Upper lobe of left lung (tissue), 6 donors: ENCODE data around the gene CNNM3. TPM values are rescaled to one million over a fixed set of nuclear protein-coding genes. Genes with fewer than 3 reads are reported as not detected.

ENCODE experiments used
- ATAC-seq, 2 donors: fragments of 200-7000 bp; cut with Tn5 transposase; one replicate each; pipeline ENCODE4 v1.9.1; 2022; ENCODE audit warnings: mild to moderate bottlenecking in 2 of 2, moderate library complexity in 2 of 2; ENCODE audit not compliant: low FRiP score in 2 of 2
- DNase-seq, 2 donors: peaks; one replicate each; pipeline ENCODE4 v3.0.0-alpha.2; 2019 to 2020
- H3K27ac ChIP-seq, 4 donors: fragments of 200-600 bp; sonication (generic); one replicate each; pipeline ENCODE4 v1.5.1; 2016 to 2019
- H3K27me3 ChIP-seq, 4 donors: fragments of 200-600 bp; sonication (generic); one replicate each; pipeline ENCODE4 v1.5.1; 2017 to 2019
- H3K36me3 ChIP-seq, 4 donors: fragments of 200-600 bp; sonication (generic); one replicate each; pipeline ENCODE4 v1.5.1; 2016 to 2019
- H3K4me1 ChIP-seq, 4 donors: fragments of 200-600 bp; sonication (generic); one replicate each; pipeline ENCODE4 v1.5.1; 2018 to 2019
- H3K4me3 ChIP-seq, 4 donors: fragments of 200-600 bp; sonication (generic); one replicate each; pipeline ENCODE4 v1.5.1; 2017 to 2019; ENCODE audit warnings: mild to moderate bottlenecking in 2 of 4, moderate library complexity in 1 of 4
- H3K9me3 ChIP-seq, 4 donors: fragments of 200-600 bp; sonication (generic); one replicate each; pipeline ENCODE4 v1.5.1; 2018 to 2019
- CTCF ChIP-seq, 6 experiments: fragments of 450-650 bp in 4 of 6; fragments of 200-600 bp in 2 of 6; sonication (generic) in 2 of 6; IDR thresholded peaks; one replicate each; pipeline ENCODE4 v1.5.1; 2016 to 2019; ENCODE audit warnings: antibody characterized with exemption in 6 of 6
- EP300 ChIP-seq, 4 donors: sonication (generic); formaldehyde crosslinking; IDR thresholded peaks; one replicate each; pipeline ENCODE4 v1.5.1; 2017; ENCODE audit warnings: antibody characterized with exemption in 4 of 4, control low read depth in 2 of 4
- POLR2A ChIP-seq, 4 donors: fragments of 450-650 bp; IDR thresholded peaks; one replicate each; pipeline ENCODE4 v1.5.1; 2016 to 2017; ENCODE audit warnings: antibody characterized with exemption in 4 of 4, mild to moderate bottlenecking in 2 of 4
- POLR2AphosphoS5 ChIP-seq, 2 donors: sonication (generic); formaldehyde crosslinking; IDR thresholded peaks; one replicate each; pipeline ENCODE4 v1.5.1; 2017; ENCODE audit warnings: antibody characterized with exemption in 2 of 2
- WGBS, 2 donors: methylation state at CpG; one replicate each; pipeline ENCODE4 v1.1.5; 2017 to 2018; 5-methylcytosine and 5-hydroxymethylcytosine counted together
- total RNA-seq, 6 donors: library from RNA; depleted of rRNA in 4 of 6; stranded (reverse); fragments of >200 nt in 4 of 6; gene quantifications; one replicate each; pipeline versions ENCODE4 v1.1.0 to v1.2.1, GENCODE V29; 2016 to 2021
- donor health status: DM: no; HTN: no; CAD: no; lungs with moderate emphysema.
- donor health status: DM: no; HTN: yes; CAD: no; lungs with severe emphysema.

CNNM3 gene
- total RNA-seq, 6 donors from 2014 or later: 17.2 to 52.4 (median 26.5) TPM

- H3K9me3 ChIP-seq: no peaks in the 10 kb centered on the region
- no peaks in the 10 kb centered on the region for H3K27me3 ChIP-seq
- no peak for TF ChIP-seq POLR2A (IDR thresholded peaks at IDR 0.05)
- no peak for TF ChIP-seq POLR2AphosphoS5 (IDR thresholded peaks at IDR 0.05)
- TF ChIP-seq EP300 (IDR thresholded peaks at IDR 0.05): no peak
- no peak for TF ChIP-seq CTCF (IDR thresholded peaks at IDR 0.05)
- no peak for ATAC-seq
- 75 to 81% methylated on average over 11 of the region's 11 CpGs for WGBS, 2 donors
- H3K4me1 ChIP-seq: peaks cover 34 to 54% (median 48%) of the 10 kb centered on the region in 4 donors
- no peak for DNase-seq
- H3K36me3 ChIP-seq: peaks cover 0 to 34% (median 13%) of the 10 kb centered on the region in 4 donors
- no peak overlapping the region for H3K4me3 ChIP-seq
- H3K27ac ChIP-seq: no peak overlapping the region
Observed at GRCh38 chr2:96821113-96821675, 5.1 kb downstream of the CNNM3 start.

GRCh38 chr2:96822786-96823185, 6.7 kb downstream of the CNNM3 start:
- Histone ChIP-seq H3K4me1 (peaks cover 27 to 46% (median 38%) of the 10 kb centered on the region in 4 donors), H3K27ac (no peak overlapping the region), H3K27me3 (no peaks in the 10 kb centered on the region), H3K36me3 (peaks cover 0 to 50% (median 28%) of the 10 kb centered on the region in 4 donors), H3K4me3 (no peak overlapping the region), H3K9me3 (no peaks in the 10 kb centered on the region)
- no peak for ATAC-seq
- WGBS, 2 donors: 83 to 91% methylated on average over 4 of the region's 4 CpGs
- DNase-seq: no peak
- TF ChIP-seq CTCF (IDR thresholded peaks at IDR 0.05): no peak
- TF ChIP-seq EP300 (IDR thresholded peaks at IDR 0.05): no peak
- no peak for TF ChIP-seq POLR2AphosphoS5 (IDR thresholded peaks at IDR 0.05)
- TF ChIP-seq POLR2A (IDR thresholded peaks at IDR 0.05): no peak

GRCh38 chr2:96823198-96823597, 7.1 kb downstream of the CNNM3 start:
- TF ChIP-seq POLR2AphosphoS5 (IDR thresholded peaks at IDR 0.05) (no peak), POLR2A (IDR thresholded peaks at IDR 0.05) (no peak), EP300 (IDR thresholded peaks at IDR 0.05) (no peak), CTCF (IDR thresholded peaks at IDR 0.05) (no peak)
- no peak overlapping the region for H3K27ac ChIP-seq
- peaks cover 23 to 43% (median 34%) of the 10 kb centered on the region in 4 donors for H3K4me1 ChIP-seq
- no peaks in the 10 kb centered on the region for H3K9me3 ChIP-seq
- ATAC-seq: no peak
- no peak overlapping the region for H3K4me3 ChIP-seq
- WGBS, 2 donors: 88 to 92% methylated on average over 5 to 11 of the region's 11 CpGs
- no peaks in the 10 kb centered on the region for H3K27me3 ChIP-seq
- no peak for DNase-seq
- peaks cover 0 to 54% (median 32%) of the 10 kb centered on the region in 4 donors for H3K36me3 ChIP-seq

- peak in 1 of 2 donors; percentile 23 for ATAC-seq
- H3K4me3 ChIP-seq: no peak overlapping the region
- peaks cover 0 to 65% (median 40%) of the 10 kb centered on the region in 4 donors for H3K36me3 ChIP-seq
Observed at GRCh38 chr2:96824079-96824870, 8.2 kb downstream of the CNNM3 start.

More at GRCh38 chr2:96824079-96824870, 8.2 kb downstream of the CNNM3 start:
- Histone ChIP-seq H3K27me3 (no peaks in the 10 kb centered on the region), H3K9me3 (no peaks in the 10 kb centered on the region), H3K4me1 (peaks cover 12 to 32% (median 23%) of the 10 kb centered on the region in 4 donors), H3K27ac (no peak overlapping the region)
- no peak for DNase-seq
- TF ChIP-seq EP300 (IDR thresholded peaks at IDR 0.05): no peak
- TF ChIP-seq POLR2A (IDR thresholded peaks at IDR 0.05): no peak
- TF ChIP-seq CTCF (IDR thresholded peaks at IDR 0.05): no peak
- no peak for TF ChIP-seq POLR2AphosphoS5 (IDR thresholded peaks at IDR 0.05)
- 72 to 75% methylated on average over 6 of the region's 6 CpGs for WGBS, 2 donors
